ENCODE measurements around the gene GLI3. TPM values are rescaled to one million over a fixed set of nuclear protein-coding genes. Genes with fewer than 3 reads are reported as not detected.

The GLI3 gene
- total and polyA plus RNA-seq, 2 donors (not counting 1 experiment from before 2014, with no cell fraction given) = 6.4 to 6.5 TPM

DNA sequence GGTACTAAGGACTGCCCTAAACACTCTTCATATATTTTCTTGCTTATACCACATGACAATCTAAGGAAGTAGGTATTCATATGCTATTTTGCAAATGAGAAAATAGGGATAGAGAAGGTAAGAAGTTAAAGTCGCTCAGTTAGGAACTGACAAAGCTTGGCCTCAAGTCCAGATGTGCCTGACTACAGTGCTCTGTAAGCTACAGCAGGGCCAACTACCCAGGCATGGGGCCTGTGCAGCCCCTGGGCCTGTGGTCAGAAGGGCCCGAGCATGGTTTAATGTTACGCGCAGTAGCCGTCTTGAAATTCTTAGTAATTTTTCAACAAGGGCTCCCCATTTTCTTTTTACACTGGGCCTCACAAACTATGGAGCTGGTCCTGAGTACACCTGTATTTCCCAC is 146.2 kb downstream of the GLI3 start:
- Histone ChIP-seq H3K36me3 (ENCODE audit: control insufficient read depth, insufficient read depth, low read length) (no peaks in the 10 kb centered on the region), H3K79me2 (ENCODE audit: control insufficient read depth, insufficient read depth, low read length) (peaks cover 2% of the 10 kb centered on the region), H3K4me2 (ENCODE audit: extremely low read depth, insufficient read depth, low read length) (no peak overlapping the region), H3K9me3 (ENCODE audit: control insufficient read depth, insufficient read depth, low read depth, low read length) (no peaks in the 10 kb centered on the region), H3K4me1 (ENCODE audit: control insufficient read depth, extremely low read depth, insufficient read depth, low read length) (peaks cover 3% of the 10 kb centered on the region), H4K20me1 (ENCODE audit: control insufficient read depth, extremely low read depth, insufficient read depth, low read length) (no peaks in the 10 kb centered on the region), H3K4me3 (replicated peaks in 1 of 4; ENCODE audit: control extremely low read depth in 1 of 4, insufficient read depth in 1 of 4, low read depth in 3 of 4, low read length in 4 of 4) (no peak overlapping the region), H3K9ac (ENCODE audit: insufficient read depth, low read length) (no peak overlapping the region), H3K27ac (ENCODE audit: insufficient read depth, low read length) (no peak overlapping the region), H3K27me3 (ENCODE audit: control insufficient read depth, insufficient read depth, low read length) (no peaks in the 10 kb centered on the region), H2AFZ (ENCODE audit: low read length) (no peak overlapping the region)
- TF ChIP-seq, protein P1, sequence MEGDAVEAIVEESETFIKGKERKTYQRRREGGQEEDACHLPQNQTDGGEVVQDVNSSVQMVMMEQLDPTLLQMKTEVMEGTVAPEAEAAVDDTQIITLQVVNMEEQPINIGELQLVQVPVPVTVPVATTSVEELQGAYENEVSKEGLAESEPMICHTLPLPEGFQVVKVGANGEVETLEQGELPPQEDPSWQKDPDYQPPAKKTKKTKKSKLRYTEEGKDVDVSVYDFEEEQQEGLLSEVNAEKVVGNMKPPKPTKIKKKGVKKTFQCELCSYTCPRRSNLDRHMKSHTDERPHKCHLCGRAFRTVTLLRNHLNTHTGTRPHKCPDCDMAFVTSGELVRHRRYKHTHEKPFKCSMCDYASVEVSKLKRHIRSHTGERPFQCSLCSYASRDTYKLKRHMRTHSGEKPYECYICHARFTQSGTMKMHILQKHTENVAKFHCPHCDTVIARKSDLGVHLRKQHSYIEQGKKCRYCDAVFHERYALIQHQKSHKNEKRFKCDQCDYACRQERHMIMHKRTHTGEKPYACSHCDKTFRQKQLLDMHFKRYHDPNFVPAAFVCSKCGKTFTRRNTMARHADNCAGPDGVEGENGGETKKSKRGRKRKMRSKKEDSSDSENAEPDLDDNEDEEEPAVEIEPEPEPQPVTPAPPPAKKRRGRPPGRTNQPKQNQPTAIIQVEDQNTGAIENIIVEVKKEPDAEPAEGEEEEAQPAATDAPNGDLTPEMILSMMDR (conservative IDR thresholded peaks at IDR 0.05 in 1 of 2, IDR thresholded peaks at IDR 0.05 in 1 of 2; ENCODE audit: low read depth in 1 of 2, low read length in 2 of 2) = no peak
- no peak for TF ChIP-seq EZH2 (IDR thresholded peaks at IDR 0.05; ENCODE audit: low read length, missing control alignments)
- no peak for DNase-seq (ENCODE audit: low read depth in 2 of 2)

DNA sequence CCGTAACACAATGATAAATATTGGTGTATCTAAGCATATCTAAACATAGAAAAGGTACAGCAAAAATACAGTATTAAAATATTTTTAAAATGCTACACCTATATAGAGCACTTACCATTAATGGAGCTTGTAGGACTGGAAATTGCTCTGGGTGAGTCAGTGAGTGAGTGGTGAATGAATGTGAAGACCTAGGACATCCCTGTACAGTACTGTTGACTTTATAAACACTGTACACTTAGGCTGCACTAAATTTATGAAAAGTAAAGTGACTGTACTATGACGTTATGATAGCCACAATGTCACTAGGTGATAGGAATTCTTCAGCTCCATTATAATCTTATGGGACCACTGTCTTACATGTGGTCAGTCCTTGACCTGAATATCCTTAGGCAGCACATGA is 147.0 kb downstream of the GLI3 start:
- H3K27ac ChIP-seq (ENCODE audit: insufficient read depth, low read length) = no peak overlapping the region
- H4K20me1 ChIP-seq (ENCODE audit: control insufficient read depth, extremely low read depth, insufficient read depth, low read length) = no peaks in the 10 kb centered on the region
- no peak overlapping the region for H2AFZ ChIP-seq (ENCODE audit: low read length)
- no peak overlapping the region for H3K4me3 ChIP-seq (replicated peaks in 1 of 4; ENCODE audit: control extremely low read depth in 1 of 4, insufficient read depth in 1 of 4, low read depth in 3 of 4, low read length in 4 of 4)
- no peak for DNase-seq (ENCODE audit: low read depth in 2 of 2)
- no peaks in the 10 kb centered on the region for H3K9me3 ChIP-seq (ENCODE audit: control insufficient read depth, insufficient read depth, low read depth, low read length)
- peaks cover 2% of the 10 kb centered on the region for H3K79me2 ChIP-seq (ENCODE audit: control insufficient read depth, insufficient read depth, low read length)
- no peaks in the 10 kb centered on the region for H3K27me3 ChIP-seq (ENCODE audit: control insufficient read depth, insufficient read depth, low read length)
- no peaks in the 10 kb centered on the region for H3K36me3 ChIP-seq (ENCODE audit: control insufficient read depth, insufficient read depth, low read length)
- no peak overlapping the region for H3K9ac ChIP-seq (ENCODE audit: insufficient read depth, low read length)
- H3K4me2 ChIP-seq (ENCODE audit: extremely low read depth, insufficient read depth, low read length) = no peak overlapping the region
- TF ChIP-seq, protein P1 (conservative IDR thresholded peaks at IDR 0.05 in 1 of 2, IDR thresholded peaks at IDR 0.05 in 1 of 2; ENCODE audit: low read depth in 1 of 2, low read length in 2 of 2) = no peak
- no peak for TF ChIP-seq EZH2 (IDR thresholded peaks at IDR 0.05; ENCODE audit: low read length, missing control alignments)
- no peaks in the 10 kb centered on the region for H3K4me1 ChIP-seq (ENCODE audit: control insufficient read depth, extremely low read depth, insufficient read depth, low read length)

DNA sequence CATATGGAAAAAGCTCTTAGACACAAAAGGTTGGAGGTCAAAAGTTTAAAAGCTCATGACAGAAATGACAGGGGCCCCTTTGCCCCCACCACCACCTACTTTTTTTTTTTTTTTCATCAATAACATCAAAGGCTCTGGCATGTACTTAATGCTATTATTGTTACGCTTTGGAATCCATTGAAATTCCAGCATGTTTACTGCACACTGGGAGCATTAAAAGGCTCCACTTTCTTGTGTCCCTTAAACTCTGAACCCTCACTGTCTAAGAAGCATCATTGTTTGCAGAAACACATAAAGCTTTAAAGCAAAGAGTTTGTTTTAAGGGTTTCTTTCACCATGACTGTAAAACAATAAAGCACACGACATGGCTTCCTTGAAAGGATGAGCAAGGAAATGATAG is 149.4 kb downstream of the GLI3 start:
- Histone ChIP-seq H3K4me2 (ENCODE audit: extremely low read depth, insufficient read depth, low read length) (no peak overlapping the region), H3K9me3 (ENCODE audit: control insufficient read depth, insufficient read depth, low read depth, low read length) (no peaks in the 10 kb centered on the region), H3K36me3 (ENCODE audit: control insufficient read depth, insufficient read depth, low read length) (no peaks in the 10 kb centered on the region), H4K20me1 (ENCODE audit: control insufficient read depth, extremely low read depth, insufficient read depth, low read length) (no peaks in the 10 kb centered on the region), H3K4me3 (replicated peaks in 1 of 4; ENCODE audit: control extremely low read depth in 1 of 4, insufficient read depth in 1 of 4, low read depth in 3 of 4, low read length in 4 of 4) (no peak overlapping the region), H3K79me2 (ENCODE audit: control insufficient read depth, insufficient read depth, low read length) (peaks cover 2% of the 10 kb centered on the region), H2AFZ (ENCODE audit: low read length) (no peak overlapping the region), H3K27ac (ENCODE audit: insufficient read depth, low read length) (no peak overlapping the region), H3K27me3 (ENCODE audit: control insufficient read depth, insufficient read depth, low read length) (no peaks in the 10 kb centered on the region), H3K9ac (ENCODE audit: insufficient read depth, low read length) (no peak overlapping the region), H3K4me1 (ENCODE audit: control insufficient read depth, extremely low read depth, insufficient read depth, low read length) (no peaks in the 10 kb centered on the region)
- DNase-seq (ENCODE audit: low read depth in 2 of 2) = no peak
- no peak for TF ChIP-seq EZH2 (IDR thresholded peaks at IDR 0.05; ENCODE audit: low read length, missing control alignments)
- TF ChIP-seq, protein P1 (conservative IDR thresholded peaks at IDR 0.05 in 1 of 2, IDR thresholded peaks at IDR 0.05 in 1 of 2; ENCODE audit: low read depth in 1 of 2, low read length in 2 of 2) = no peak

All from fibroblast of lung (primary cell).